Neural progenitor cell (in vitro differentiated cells): ENCODE results near the gene COX10.

Experiments
- EZH2 ChIP-seq: fragments of 200-600 bp; sonication (generic); IDR thresholded peaks from 2 replicates; pipeline ENCODE4 v1.6.1; 2017; ENCODE audit warnings: antibody characterized with exemption, mild to moderate bottlenecking, moderate library complexity
- EZH2phosphoT487 ChIP-seq: fragments of 200-600 bp; sonication (generic); IDR thresholded peaks from 2 replicates; pipeline ENCODE4 v1.6.1; 2017; ENCODE audit warnings: antibody characterized with exemption
- TF ChIP-seq, protein P1 (sequence below): fragments of 200-600 bp; sonication (generic); IDR thresholded peaks from 2 replicates; pipeline ENCODE4 v1.5.1; 2017; ENCODE audit warnings: antibody characterized with exemption, mild to moderate bottlenecking

GRCh38 chr17:14211801-14212200 lies 142.5 kb downstream of the COX10 start:
- TF ChIP-seq EZH2phosphoT487 (no peak), EZH2 (no peak)
- TF ChIP-seq, protein P1, sequence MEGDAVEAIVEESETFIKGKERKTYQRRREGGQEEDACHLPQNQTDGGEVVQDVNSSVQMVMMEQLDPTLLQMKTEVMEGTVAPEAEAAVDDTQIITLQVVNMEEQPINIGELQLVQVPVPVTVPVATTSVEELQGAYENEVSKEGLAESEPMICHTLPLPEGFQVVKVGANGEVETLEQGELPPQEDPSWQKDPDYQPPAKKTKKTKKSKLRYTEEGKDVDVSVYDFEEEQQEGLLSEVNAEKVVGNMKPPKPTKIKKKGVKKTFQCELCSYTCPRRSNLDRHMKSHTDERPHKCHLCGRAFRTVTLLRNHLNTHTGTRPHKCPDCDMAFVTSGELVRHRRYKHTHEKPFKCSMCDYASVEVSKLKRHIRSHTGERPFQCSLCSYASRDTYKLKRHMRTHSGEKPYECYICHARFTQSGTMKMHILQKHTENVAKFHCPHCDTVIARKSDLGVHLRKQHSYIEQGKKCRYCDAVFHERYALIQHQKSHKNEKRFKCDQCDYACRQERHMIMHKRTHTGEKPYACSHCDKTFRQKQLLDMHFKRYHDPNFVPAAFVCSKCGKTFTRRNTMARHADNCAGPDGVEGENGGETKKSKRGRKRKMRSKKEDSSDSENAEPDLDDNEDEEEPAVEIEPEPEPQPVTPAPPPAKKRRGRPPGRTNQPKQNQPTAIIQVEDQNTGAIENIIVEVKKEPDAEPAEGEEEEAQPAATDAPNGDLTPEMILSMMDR: peak; percentile 25
